ENCODE measurements around the gene REV3L. TPM values are rescaled to one million over a fixed set of nuclear protein-coding genes. Genes with fewer than 3 reads are reported as not detected.

Gene REV3L
- total and polyA plus RNA-seq, 12 donors: 5.6 to 25.8 (median 13.9) TPM

DNA sequence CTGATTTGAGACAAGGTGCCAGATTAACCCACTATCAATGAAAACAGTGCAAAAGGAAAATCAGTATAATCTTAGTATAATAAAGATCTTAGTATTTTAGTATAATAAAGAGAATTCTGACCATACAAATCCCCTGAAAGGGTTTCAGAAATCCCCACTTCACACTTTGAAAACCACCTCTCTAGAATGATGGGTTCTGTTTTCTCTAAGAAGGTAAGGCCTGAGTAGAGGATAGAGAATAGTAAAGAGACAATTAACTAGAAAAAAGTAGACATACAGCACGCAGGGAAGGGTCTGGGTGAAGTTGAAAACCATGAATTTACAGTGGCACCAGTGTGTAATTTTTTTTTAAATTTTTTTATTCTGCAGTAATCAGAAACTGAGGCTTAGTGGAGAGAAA, 73.6 kb downstream of the REV3L start:
- H3K4me1 ChIP-seq: peaks cover 0 to 41% (median 0%) of the 10 kb centered on the region in 9 donors
- H3K9me3 ChIP-seq: peaks cover 0 to 1% (median 0%) of the 10 kb centered on the region in 11 donors
- 98 to 100% methylated on average over 1 of the region's 1 CpG for WGBS, 2 donors
- ATAC-seq: no peak
- DNase-seq: no peak
- no peak for TF ChIP-seq CTCF (IDR thresholded peaks at IDR 0.05)
- H3K36me3 ChIP-seq: peaks cover 0 to 72% (median 9%) of the 10 kb centered on the region in 9 donors
- peak overlapping the region in 1 of 10 donors; percentile 78 for H3K27ac ChIP-seq
- H3K4me3 ChIP-seq: no peak overlapping the region
- intact Hi-C loops (cut with DNase I): no loop called here
- H3K27me3 ChIP-seq: no peaks in the 10 kb centered on the region

DNA sequence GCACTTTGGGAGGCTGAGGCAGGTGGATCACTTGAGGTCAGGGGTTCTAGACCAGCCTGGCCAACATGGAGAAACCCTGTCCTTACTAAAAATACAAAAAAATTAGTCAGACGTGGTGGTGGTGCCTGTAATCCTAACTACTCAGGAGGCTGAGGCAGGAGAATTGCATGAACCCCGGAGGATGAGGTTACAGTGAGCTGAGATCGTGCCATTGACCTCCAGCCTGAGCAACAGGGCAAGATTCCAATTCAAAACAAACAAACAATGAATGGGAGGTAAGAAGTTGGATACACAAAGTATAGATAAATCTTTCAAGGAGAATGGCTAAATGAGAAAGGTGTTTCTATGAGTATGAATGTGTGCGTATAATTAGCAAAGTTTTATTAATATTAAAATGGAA, 75.3 kb downstream of the REV3L start:
- DNase-seq (no peak), ATAC-seq (no peak)
- 79 to 84% methylated on average over 4 of the region's 4 CpGs for WGBS, 2 donors
- no peak overlapping the region for H3K4me3 ChIP-seq
- TF ChIP-seq CTCF (IDR thresholded peaks at IDR 0.05): no peak
- peaks cover 0 to 9% (median 0%) of the 10 kb centered on the region in 11 donors for H3K9me3 ChIP-seq
- peaks cover 0 to 37% (median 0%) of the 10 kb centered on the region in 9 donors for H3K4me1 ChIP-seq
- no peaks in the 10 kb centered on the region for H3K27me3 ChIP-seq
- peak overlapping the region in 1 of 10 donors; percentile 82 for H3K27ac ChIP-seq
- intact Hi-C loops (cut with DNase I): no loop called here
- H3K36me3 ChIP-seq: peaks cover 0 to 75% (median 20%) of the 10 kb centered on the region in 9 donors

DNA sequence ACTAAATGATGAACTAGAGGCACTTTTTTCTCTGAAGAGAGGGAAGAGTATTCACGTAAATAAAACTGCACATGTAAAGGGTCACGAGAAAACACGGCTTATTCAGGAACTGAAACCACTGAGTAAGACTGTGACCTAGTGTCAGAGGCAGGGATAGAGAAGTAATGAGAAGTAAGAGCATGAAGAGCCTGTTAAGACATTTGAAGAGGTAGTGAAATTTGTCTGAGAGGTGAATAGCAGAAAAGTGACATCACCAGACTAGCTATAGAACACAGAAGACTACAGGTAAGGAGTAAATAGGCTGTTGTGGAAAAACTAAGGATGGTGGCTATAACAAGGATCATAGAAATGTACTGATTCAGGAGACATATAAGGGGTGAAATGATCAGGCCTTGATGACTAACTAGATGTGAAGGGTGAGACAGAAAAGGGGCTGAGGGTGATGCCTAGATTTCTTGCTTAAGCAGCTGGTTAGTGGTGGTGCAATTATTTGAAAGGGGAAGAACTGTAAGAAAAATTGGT, 76.8 kb downstream of the REV3L start:
- intact Hi-C loops (cut with DNase I): no loop called here
- Histone ChIP-seq H3K4me3 (no peak overlapping the region), H3K27ac (peak overlapping the region in 3 of 10 donors; percentile 1 to 82 (median 26)), H3K4me1 (peaks cover 0 to 25% (median 0%) of the 10 kb centered on the region in 9 donors), H3K36me3 (peaks cover 0 to 77% (median 20%) of the 10 kb centered on the region in 9 donors), H3K27me3 (no peaks in the 10 kb centered on the region), H3K9me3 (peaks cover 0 to 9% (median 0%) of the 10 kb centered on the region in 11 donors)
- 74 to 88% methylated on average over 3 of the region's 3 CpGs for WGBS, 2 donors
- ATAC-seq (peak in 6 of 8 donors; percentile 43 to 75 (median 69)), DNase-seq (no peak)
- no peak for TF ChIP-seq CTCF (IDR thresholded peaks at IDR 0.05)

GRCh38 chr6:111403388-111403787, 79.6 kb downstream of the REV3L start:
- ATAC-seq (no peak), DNase-seq (no peak)
- intact Hi-C loops (cut with DNase I): loop anchor here in 1 of 10 donors (5.0 kb wide), 1 partner anchor 36 kb away; no protein-coding TSS in a partner anchor
- Histone ChIP-seq H3K4me1 (peaks cover 0 to 8% (median 0%) of the 10 kb centered on the region in 9 donors), H3K9me3 (peaks cover 0 to 9% (median 0%) of the 10 kb centered on the region in 11 donors), H3K36me3 (peaks cover 0 to 84% (median 15%) of the 10 kb centered on the region in 9 donors), H3K27ac (no peak overlapping the region), H3K4me3 (no peak overlapping the region), H3K27me3 (no peaks in the 10 kb centered on the region)
- no peak for TF ChIP-seq CTCF (IDR thresholded peaks at IDR 0.05)
- WGBS, 2 donors: 92 to 94% methylated on average over 3 of the region's 3 CpGs
